ENCODE results near the gene PSMG4.

DNA sequence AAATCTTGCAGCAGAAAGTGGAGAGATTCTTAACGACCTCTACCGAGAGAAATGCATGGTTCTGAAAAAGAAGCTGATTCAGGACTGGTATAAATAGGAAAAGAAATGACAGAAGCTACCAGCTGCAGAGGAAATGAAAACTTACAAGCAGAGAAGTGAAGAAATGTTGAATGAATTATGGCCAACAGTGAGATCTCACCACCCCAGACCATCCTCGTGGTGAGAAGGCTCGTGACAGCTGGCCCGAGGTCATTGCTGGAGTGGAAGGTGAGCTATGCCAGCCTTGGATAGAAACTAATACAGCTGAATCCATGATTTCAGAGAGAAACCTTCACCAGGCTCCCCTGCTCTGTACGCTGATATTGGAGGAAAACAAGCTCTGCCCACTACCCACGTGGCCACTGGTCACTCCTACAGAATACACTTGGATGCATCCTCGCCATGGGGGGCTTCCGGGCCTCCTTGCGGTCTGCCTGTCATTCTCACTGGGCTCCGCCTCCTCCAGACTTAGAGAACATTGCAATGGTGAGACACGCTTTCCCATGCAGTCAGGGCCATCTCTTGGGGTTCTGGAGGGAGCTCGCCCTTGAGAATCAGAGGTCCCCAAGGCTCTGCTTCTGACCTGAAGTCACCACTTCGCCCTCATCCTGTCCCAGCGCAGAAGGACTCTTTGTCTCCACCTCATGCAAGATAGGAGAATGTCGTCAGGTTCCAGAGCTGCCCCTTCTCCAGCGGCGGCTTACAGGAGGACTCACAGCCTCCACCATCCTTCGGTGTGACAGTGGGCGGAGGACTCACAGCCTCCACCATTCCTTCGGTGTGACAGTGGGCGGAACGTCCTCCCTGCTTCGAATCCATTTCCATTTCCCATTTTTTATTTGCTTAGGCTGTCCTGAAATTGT is 20.7 kb upstream of the PSMG4 start:
- TF ChIP-seq POLR2A (IDR thresholded peaks at IDR 0.05; ENCODE audit: low read length) (no peak), GATA1 (IDR thresholded peaks at IDR 0.05; ENCODE audit: low read depth, low read length) (no peak)

All from erythroblast (primary cell).